ENCODE results near the gene PELI3. TPM values are rescaled to one million over a fixed set of nuclear protein-coding genes. Genes with fewer than 3 reads are reported as not detected.

The PELI3 gene
- total RNA-seq, 4 donors from 2014 or later = 11.4 to 21.8 (median 14.7) TPM

DNA sequence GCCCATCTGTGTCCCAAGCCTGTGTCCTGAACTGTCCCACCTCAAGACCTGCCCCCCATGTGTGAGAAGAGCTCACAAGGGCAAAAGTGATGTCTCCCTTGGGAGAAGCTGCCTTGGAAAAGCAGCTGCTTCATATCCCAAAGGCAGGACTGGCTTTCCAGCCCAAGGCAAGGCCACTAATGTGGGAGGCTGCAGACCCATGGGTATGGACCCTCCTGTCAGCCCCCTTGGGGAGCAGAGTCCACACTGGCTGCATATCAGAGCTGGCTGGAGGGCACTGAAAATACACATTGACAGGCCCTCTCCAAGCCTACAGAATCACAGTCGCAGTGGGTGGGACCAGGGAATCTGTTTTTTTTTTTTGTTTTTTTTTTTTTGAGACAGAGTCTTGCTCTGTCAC, 2.7 kb downstream of the PELI3 start:
- no peak overlapping the region for H3K4me3 ChIP-seq (replicated peaks in 1 of 3)
- DNase-seq = no peak
- no peaks in the 10 kb centered on the region for H3K9me3 ChIP-seq
- H3K27ac ChIP-seq = no peak overlapping the region
- intact Hi-C loops (cut with DNase I) = no loop called here
- H3K27me3 ChIP-seq = no peaks in the 10 kb centered on the region
- no peak for TF ChIP-seq POLR2A (IDR thresholded peaks at IDR 0.05)
- TF ChIP-seq, protein P1, sequence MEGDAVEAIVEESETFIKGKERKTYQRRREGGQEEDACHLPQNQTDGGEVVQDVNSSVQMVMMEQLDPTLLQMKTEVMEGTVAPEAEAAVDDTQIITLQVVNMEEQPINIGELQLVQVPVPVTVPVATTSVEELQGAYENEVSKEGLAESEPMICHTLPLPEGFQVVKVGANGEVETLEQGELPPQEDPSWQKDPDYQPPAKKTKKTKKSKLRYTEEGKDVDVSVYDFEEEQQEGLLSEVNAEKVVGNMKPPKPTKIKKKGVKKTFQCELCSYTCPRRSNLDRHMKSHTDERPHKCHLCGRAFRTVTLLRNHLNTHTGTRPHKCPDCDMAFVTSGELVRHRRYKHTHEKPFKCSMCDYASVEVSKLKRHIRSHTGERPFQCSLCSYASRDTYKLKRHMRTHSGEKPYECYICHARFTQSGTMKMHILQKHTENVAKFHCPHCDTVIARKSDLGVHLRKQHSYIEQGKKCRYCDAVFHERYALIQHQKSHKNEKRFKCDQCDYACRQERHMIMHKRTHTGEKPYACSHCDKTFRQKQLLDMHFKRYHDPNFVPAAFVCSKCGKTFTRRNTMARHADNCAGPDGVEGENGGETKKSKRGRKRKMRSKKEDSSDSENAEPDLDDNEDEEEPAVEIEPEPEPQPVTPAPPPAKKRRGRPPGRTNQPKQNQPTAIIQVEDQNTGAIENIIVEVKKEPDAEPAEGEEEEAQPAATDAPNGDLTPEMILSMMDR (IDR thresholded peaks at IDR 0.05) = no peak
- H3K36me3 ChIP-seq = peaks cover 0 to 8% of the 10 kb centered on the region in 2 donors
- 90 to 96% methylated on average over 1 of the region's 1 CpG for WGBS, 2 donors
- peaks cover 4 to 9% of the 10 kb centered on the region in 2 donors for H3K4me1 ChIP-seq

DNA sequence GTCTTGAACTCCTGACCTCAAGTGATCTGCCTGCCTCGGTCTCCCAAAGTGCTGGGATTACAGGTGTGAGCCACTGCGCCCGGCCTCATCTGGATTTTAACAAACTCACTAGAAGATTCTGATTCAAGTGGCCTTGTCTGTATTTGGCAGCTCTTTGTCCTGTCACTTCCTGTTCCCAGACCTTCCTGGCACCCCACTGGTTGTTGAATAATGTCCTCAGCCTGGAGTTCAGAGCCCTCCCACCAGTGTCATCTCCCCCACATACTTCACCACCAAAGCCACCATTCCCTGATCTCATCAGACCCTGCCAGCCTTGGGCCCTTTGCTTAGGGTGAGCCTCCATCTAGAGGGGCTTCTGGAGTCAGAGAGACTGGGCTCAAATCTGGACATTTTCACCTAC, 3.3 kb downstream of the PELI3 start:
- Histone ChIP-seq H3K4me1 (peaks cover 4 to 9% of the 10 kb centered on the region in 2 donors), H3K36me3 (peaks cover 0 to 11% of the 10 kb centered on the region in 2 donors), H3K27me3 (no peaks in the 10 kb centered on the region), H3K4me3 (replicated peaks in 1 of 3) (no peak overlapping the region), H3K9me3 (no peaks in the 10 kb centered on the region), H3K27ac (no peak overlapping the region)
- TF ChIP-seq POLR2A (IDR thresholded peaks at IDR 0.05) = no peak
- TF ChIP-seq, protein P1 (IDR thresholded peaks at IDR 0.05) = no peak
- WGBS, 2 donors = 94 to 98% methylated on average over 3 of the region's 3 CpGs
- DNase-seq = no peak
- intact Hi-C loops (cut with DNase I) = no loop called here

DNA sequence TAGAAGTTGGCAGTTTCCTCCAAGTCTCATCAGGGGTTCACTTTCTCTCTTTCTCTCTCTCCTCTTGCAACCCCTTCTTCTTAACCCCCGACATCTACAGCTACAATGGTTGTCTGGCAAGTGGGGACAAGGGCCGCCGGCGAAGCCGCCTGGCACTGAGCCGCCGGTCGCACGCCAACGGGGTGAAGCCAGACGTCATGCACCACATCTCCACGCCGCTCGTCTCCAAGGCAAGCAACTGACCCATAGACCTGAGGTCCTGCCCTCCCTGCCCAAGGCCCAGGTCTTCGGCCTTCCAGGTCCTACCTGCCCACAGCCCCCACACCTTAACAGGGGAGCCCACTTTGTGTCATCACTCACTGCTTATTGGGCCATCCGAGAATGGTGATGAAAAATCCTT, 4.4 kb downstream of the PELI3 start:
- H3K4me3 ChIP-seq (replicated peaks in 1 of 3) = no peak overlapping the region
- peaks cover 0 to 12% of the 10 kb centered on the region in 2 donors for H3K36me3 ChIP-seq
- no peaks in the 10 kb centered on the region for H3K27me3 ChIP-seq
- no peak overlapping the region for H3K27ac ChIP-seq
- intact Hi-C loops (cut with DNase I) = no loop called here
- TF ChIP-seq, protein P1 (IDR thresholded peaks at IDR 0.05) = no peak
- TF ChIP-seq POLR2A (IDR thresholded peaks at IDR 0.05) = no peak
- WGBS, 2 donors = 88 to 94% methylated on average over 16 of the region's 16 CpGs
- H3K9me3 ChIP-seq = no peaks in the 10 kb centered on the region
- H3K4me1 ChIP-seq = peaks cover 4 to 9% of the 10 kb centered on the region in 2 donors
- DNase-seq = no peak

DNA sequence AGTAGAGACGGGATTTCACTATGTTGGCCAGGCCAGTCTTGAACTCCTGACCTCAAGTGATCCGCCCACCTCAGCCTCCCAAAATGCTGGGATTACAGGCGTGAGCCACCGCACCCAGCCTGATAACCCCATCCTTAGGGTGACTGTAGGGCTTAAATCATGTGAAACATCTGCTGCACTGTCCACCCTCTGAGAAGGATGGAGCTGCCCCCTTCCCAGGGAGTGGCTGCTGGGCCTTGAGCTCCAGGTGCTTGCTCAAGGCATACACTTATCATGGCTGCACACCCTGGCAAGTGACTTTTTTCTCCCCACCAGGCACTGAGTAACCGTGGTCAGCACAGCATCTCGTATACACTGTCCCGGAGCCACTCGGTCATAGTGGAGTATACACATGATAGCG, 5.3 kb downstream of the PELI3 start:
- Histone ChIP-seq H3K27me3 (no peaks in the 10 kb centered on the region), H3K9me3 (no peaks in the 10 kb centered on the region), H3K36me3 (peaks cover 0 to 12% of the 10 kb centered on the region in 2 donors), H3K27ac (no peak overlapping the region), H3K4me1 (peaks cover 4 to 9% of the 10 kb centered on the region in 2 donors), H3K4me3 (replicated peaks in 1 of 3) (no peak overlapping the region)
- WGBS, 2 donors = 92 to 96% methylated on average over 9 of the region's 9 CpGs
- intact Hi-C loops (cut with DNase I) = no loop called here
- no peak for TF ChIP-seq POLR2A (IDR thresholded peaks at IDR 0.05)
- TF ChIP-seq, protein P1 (IDR thresholded peaks at IDR 0.05) = no peak
- DNase-seq = no peak

DNA sequence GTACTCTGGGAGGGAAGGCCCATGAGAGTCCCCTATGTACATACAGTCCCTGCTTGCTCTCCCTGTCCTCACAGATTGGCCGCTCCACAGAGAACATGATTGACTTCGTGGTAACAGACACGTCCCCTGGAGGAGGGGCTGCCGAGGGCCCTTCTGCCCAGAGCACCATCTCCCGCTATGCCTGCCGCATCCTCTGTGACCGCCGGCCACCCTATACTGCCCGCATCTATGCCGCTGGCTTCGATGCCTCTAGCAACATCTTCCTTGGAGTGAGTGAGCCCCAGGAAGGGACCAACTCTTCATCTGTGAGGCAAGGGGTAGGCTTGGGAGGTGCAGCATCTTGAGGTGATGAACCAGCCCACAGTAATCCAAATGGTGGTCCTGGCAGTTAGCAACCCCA, 6.5 kb downstream of the PELI3 start:
- Histone ChIP-seq H3K9me3 (no peaks in the 10 kb centered on the region), H3K27ac (no peak overlapping the region), H3K36me3 (peaks cover 0 to 12% of the 10 kb centered on the region in 2 donors), H3K4me1 (no peaks in the 10 kb centered on the region), H3K27me3 (no peaks in the 10 kb centered on the region), H3K4me3 (replicated peaks in 1 of 3) (no peak overlapping the region)
- no peak for DNase-seq
- intact Hi-C loops (cut with DNase I) = no loop called here
- 93 to 96% methylated on average over 11 of the region's 11 CpGs for WGBS, 2 donors
- TF ChIP-seq, protein P1 (IDR thresholded peaks at IDR 0.05) = no peak
- TF ChIP-seq POLR2A (IDR thresholded peaks at IDR 0.05) = no peak
